ENCODE measurements around the gene DUSP16.
"Not testable (repeated sequence)": the region's sequence is repeated elsewhere in the genome, so short reads cannot be mapped to it uniquely, and the experiment has no call there.

DUSP16 gene

DNA sequence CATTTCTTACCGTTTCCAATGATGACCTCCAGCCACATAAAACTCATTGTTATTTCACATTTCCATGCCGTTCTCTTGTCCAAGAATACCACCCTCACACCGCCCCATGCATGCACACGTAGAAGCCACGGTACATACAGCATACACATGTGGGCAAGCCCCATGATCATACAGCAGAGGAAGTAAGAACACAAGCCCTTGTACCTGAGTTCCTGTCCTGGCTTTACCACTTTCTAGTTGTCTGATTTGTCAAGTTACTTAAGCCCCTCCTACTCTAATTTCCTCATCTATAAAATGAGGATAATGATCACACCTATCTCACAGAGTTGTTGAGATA is 59.9 kb downstream of the DUSP16 start:
- Histone ChIP-seq H3K36me3 (peaks cover 0 to 15% (median 0%) of the 10 kb centered on the region in 11 experiments; a peak in 1 of 22 replicates), H3K4me2 (no peak overlapping the region), H4K20me1 (peaks cover 0 to 6% (median 0%) of the 10 kb centered on the region in 11 experiments; a peak in 2 of 22 replicates), H3K27me3 (no peaks in the 10 kb centered on the region), H3K9me3 (replicated peaks in 1 of 11) (no peaks in the 10 kb centered on the region), H3K27ac (no peak overlapping the region), H3K9ac (no peak overlapping the region), H3K4me1 (peaks cover 17 to 27% (median 24%) of the 10 kb centered on the region in 10 experiments), H3K4me3 (no peak overlapping the region)
- no peak for TF ChIP-seq Cebpa-rat (IDR thresholded peaks at IDR 0.05)

DNA sequence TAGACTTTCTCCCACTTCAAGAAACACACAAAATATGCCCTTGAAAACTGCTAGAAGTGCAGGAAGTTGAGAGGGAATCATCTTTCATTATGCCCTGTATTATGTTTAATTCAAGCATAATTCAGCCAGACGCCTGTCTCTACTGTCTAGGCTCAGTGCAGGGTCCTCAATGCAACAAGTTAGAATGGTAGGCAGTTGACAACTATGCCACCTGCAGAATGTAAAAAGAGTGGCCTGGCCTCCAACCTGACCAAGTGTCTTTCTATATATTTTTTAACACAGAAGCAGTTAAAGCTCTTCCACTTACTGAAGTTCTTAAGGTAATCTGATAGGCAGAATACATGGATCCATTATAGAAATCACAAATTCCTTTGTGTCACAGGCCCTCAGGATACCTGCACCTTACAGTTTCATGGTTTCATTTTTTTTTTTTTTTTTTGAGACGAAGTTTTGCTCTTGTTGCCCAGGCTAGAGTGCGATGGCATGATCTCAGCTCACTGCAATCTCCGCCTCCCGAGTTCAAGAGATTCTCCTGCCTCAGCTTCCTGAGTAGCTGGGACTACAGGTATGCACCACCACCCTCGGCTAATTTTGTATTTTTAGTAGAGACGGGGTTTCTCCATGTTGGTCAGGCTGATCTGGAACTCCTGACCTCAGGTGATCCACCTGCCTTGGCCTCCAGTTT is 60.4 kb downstream of the DUSP16 start:
- not testable (repeated sequence) for H3K9ac ChIP-seq; H3K4me2 ChIP-seq; H3K4me3 ChIP-seq; H4K20me1 ChIP-seq; H3K9me3 ChIP-seq (replicated peaks in 1 of 11); H3K27ac ChIP-seq; H3K27me3 ChIP-seq
- H3K36me3 ChIP-seq: peaks cover 0 to 15% (median 0%) of the 10 kb centered on the region in 11 experiments; a peak in 3 of 22 replicates
- peaks cover 17 to 23% (median 22%) of the 10 kb centered on the region in 10 experiments for H3K4me1 ChIP-seq

DNA sequence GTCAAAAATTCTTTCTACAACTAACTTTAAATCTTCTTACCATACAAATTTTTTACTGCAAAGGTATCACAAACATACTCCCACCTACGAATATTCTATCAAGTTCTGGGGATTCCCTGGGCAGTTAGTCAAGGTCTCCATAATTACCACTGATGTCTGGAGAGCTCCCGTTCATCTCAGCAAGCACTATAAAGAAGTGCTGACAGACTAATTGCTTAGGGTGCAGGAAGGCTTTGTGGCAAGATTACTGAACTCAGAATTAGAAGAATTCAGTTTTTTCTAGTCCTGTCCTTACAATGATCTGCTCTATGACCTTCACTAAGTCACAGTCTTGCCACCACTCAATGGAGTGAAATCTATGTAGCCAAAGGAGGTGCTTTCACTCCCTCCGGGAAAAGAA is 61.5 kb downstream of the DUSP16 start:
- H3K9me3 ChIP-seq (replicated peaks in 1 of 11): no peaks in the 10 kb centered on the region

DNA sequence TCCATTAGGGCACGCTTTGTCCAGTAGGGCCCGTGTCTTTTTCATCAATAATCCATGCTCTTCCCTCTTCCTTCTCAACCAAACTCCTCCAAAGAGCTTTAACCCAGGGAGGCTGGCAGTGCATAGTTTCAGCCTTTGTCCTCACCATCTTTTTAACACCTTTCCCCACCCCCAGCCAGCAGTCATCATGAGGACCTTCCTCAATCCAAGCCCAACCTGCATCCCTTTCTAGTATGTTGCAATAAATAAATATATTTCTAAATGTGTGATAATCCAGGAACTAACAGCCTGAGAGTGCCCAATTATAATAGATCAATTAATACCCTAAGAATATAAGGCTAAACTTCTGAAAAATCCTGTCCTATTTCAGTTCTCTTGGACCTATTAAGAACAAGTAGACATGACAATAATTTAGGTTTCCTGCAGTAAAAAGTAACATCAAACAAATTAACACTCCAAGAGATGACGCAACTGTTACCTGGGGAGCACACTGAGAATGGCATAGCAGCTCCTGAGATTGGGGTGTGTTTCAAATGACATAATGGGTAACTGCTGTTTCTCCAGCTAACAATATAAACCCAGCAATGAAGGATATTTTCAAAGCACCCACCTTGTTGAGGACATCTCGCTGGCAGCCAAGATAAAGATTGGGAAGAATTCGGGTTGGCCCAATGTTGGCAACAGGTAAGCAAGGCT is 62.6 kb downstream of the DUSP16 start:
- no peak overlapping the region for H3K9ac ChIP-seq
- no peaks in the 10 kb centered on the region for H3K27me3 ChIP-seq
- peaks cover 0 to 1% (median under 1%) of the 10 kb centered on the region in 10 experiments; a peak in 7 of 20 replicates for H3K4me1 ChIP-seq
- no peak overlapping the region for H3K27ac ChIP-seq
- no peak overlapping the region for H3K4me3 ChIP-seq
- no peaks in the 10 kb centered on the region for H3K9me3 ChIP-seq (replicated peaks in 1 of 11)
- H4K20me1 ChIP-seq: no peaks in the 10 kb centered on the region; a peak in 2 of 22 replicates
- peak in 1 of 11 experiments; percentile 26; a peak in 1 of 22 replicates for TF ChIP-seq Cebpa-rat (IDR thresholded peaks at IDR 0.05)
- H3K36me3 ChIP-seq: peaks cover 0 to 15% (median 0%) of the 10 kb centered on the region in 11 experiments; a peak in 3 of 22 replicates
- H3K4me2 ChIP-seq: no peak overlapping the region

More for the DNA sequence above, 61.5 kb downstream of the DUSP16 start:
- Histone ChIP-seq H4K20me1 (peaks cover 0 to 3% (median 0%) of the 10 kb centered on the region in 11 experiments; a peak in 2 of 22 replicates), H3K36me3 (peaks cover 0 to 15% (median 0%) of the 10 kb centered on the region in 11 experiments; a peak in 3 of 22 replicates), H3K4me1 (peaks cover 7 to 12% (median 11%) of the 10 kb centered on the region in 10 experiments), H3K27me3 (no peaks in the 10 kb centered on the region), H3K9ac (no peak overlapping the region), H3K4me3 (no peak overlapping the region), H3K4me2 (no peak overlapping the region), H3K27ac (no peak overlapping the region)
- no peak for TF ChIP-seq Cebpa-rat (IDR thresholded peaks at IDR 0.05)

DNA sequence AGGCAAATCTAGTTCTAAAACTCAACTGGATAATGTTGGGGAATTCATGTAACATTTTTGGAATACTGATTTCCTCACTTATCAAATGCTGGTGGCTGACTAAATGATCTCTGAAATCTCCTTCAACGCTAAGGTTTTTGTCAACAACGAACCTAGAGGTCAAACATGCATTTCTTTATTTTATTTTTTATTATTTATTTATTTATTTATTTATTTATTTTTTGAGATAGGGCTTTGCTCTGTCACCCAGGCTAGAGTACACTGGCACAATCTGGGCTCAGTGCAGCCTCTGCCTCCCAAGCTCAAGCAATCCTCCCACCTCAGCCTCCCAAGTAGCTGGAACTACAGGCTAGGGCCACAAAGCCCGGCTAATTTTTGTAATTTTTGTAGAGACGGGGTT is 64.5 kb downstream of the DUSP16 start:
- no peaks in the 10 kb centered on the region for H3K4me1 ChIP-seq
- H3K9me3 ChIP-seq (replicated peaks in 1 of 11): no peaks in the 10 kb centered on the region
- no peak overlapping the region for H3K4me3 ChIP-seq
- peaks cover 0 to 25% (median 0%) of the 10 kb centered on the region in 11 experiments; a peak in 3 of 22 replicates for H3K36me3 ChIP-seq
- no peak overlapping the region for H3K9ac ChIP-seq
- TF ChIP-seq Cebpa-rat (IDR thresholded peaks at IDR 0.05): no peak
- H3K4me2 ChIP-seq: no peak overlapping the region
- no peaks in the 10 kb centered on the region for H3K27me3 ChIP-seq
- H4K20me1 ChIP-seq: no peaks in the 10 kb centered on the region; a peak in 1 of 22 replicates
- no peak overlapping the region for H3K27ac ChIP-seq

DNA sequence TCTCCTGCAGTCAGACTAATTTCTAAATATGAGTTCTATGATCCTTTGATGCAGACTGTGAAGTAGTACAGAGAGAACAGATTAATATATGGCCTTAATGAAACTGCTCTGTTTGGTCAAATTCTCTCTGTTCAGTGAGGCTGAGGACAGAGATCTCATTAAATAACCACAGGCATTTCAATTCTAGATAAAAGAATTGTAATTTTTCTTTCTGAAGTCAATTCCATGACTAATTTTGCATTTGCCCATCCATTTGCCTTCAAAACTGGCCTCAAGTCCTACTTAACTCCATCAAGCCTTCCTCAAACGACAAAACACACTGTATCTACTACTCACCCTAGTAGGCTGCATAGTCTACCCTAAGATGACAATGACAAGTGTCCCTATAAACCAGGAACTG is 67.1 kb downstream of the DUSP16 start:
- H3K27ac ChIP-seq: no peak overlapping the region
- no peaks in the 10 kb centered on the region for H3K9me3 ChIP-seq (replicated peaks in 1 of 11)
- no peak for TF ChIP-seq Cebpa-rat (IDR thresholded peaks at IDR 0.05)
- H3K4me3 ChIP-seq: no peak overlapping the region
- no peak overlapping the region for H3K4me2 ChIP-seq
- no peak overlapping the region for H3K9ac ChIP-seq
- H3K36me3 ChIP-seq: peaks cover 0 to 31% (median 0%) of the 10 kb centered on the region in 11 experiments; a peak in 3 of 22 replicates
- no peaks in the 10 kb centered on the region for H4K20me1 ChIP-seq
- H3K4me1 ChIP-seq: no peaks in the 10 kb centered on the region
- no peaks in the 10 kb centered on the region for H3K27me3 ChIP-seq

DNA sequence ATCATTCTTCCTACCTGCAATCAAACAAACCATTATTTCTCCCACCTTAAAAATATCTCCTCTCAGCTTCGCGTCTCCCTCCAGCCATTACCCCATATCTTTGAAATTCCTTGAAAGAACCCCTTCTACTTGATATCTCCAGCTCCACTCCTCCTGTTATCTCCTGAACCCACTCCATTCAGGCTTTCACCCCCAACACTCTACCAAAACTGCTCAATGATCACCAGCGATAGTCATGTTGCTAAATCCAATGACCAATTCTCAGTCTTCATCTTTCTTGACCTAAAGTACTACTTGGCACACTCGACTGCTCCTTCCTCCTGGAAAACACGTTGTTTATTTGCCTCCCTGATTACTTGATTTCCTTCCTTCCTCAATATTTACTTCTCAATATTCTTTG is 70.1 kb downstream of the DUSP16 start:
- Histone ChIP-seq H3K36me3 (peaks cover 0 to 32% (median 0%) of the 10 kb centered on the region in 11 experiments; a peak in 4 of 22 replicates), H4K20me1 (no peaks in the 10 kb centered on the region), H3K4me3 (no peak overlapping the region), H3K9me3 (replicated peaks in 1 of 11) (no peaks in the 10 kb centered on the region), H3K27ac (no peak overlapping the region), H3K27me3 (no peaks in the 10 kb centered on the region), H3K9ac (no peak overlapping the region), H3K4me1 (no peaks in the 10 kb centered on the region), H3K4me2 (no peak overlapping the region)
- TF ChIP-seq Cebpa-rat (IDR thresholded peaks at IDR 0.05): no peak

GRCh38 chr12:12491606-12492005 is 71.1 kb downstream of the DUSP16 start:
- Histone ChIP-seq H3K27me3 (no peaks in the 10 kb centered on the region), H4K20me1 (no peaks in the 10 kb centered on the region), H3K4me2 (no peak overlapping the region), H3K9me3 (replicated peaks in 1 of 11) (no peaks in the 10 kb centered on the region), H3K9ac (no peak overlapping the region), H3K4me3 (no peak overlapping the region), H3K36me3 (peaks cover 0 to 32% (median 2%) of the 10 kb centered on the region in 11 experiments; a peak in 6 of 22 replicates), H3K4me1 (no peaks in the 10 kb centered on the region), H3K27ac (no peak overlapping the region)
- TF ChIP-seq Cebpa-rat (IDR thresholded peaks at IDR 0.05): no peak

- no peak overlapping the region for H3K4me3 ChIP-seq
- no peak overlapping the region for H3K27ac ChIP-seq
- H3K36me3 ChIP-seq: peaks cover 0 to 44% (median 7%) of the 10 kb centered on the region in 11 experiments; a peak in 10 of 22 replicates
- H3K9ac ChIP-seq: no peak overlapping the region
- no peaks in the 10 kb centered on the region for H3K27me3 ChIP-seq
- H4K20me1 ChIP-seq: no peaks in the 10 kb centered on the region
- H3K9me3 ChIP-seq (replicated peaks in 1 of 11): no peaks in the 10 kb centered on the region
- no peak overlapping the region for H3K4me2 ChIP-seq
- no peaks in the 10 kb centered on the region for H3K4me1 ChIP-seq
- no peak for TF ChIP-seq Cebpa-rat (IDR thresholded peaks at IDR 0.05)
Measured at GRCh38 chr12:12488823-12489550, 73.7 kb downstream of the DUSP16 start.
